ENCODE results near the gene NMUR2.

DNA sequence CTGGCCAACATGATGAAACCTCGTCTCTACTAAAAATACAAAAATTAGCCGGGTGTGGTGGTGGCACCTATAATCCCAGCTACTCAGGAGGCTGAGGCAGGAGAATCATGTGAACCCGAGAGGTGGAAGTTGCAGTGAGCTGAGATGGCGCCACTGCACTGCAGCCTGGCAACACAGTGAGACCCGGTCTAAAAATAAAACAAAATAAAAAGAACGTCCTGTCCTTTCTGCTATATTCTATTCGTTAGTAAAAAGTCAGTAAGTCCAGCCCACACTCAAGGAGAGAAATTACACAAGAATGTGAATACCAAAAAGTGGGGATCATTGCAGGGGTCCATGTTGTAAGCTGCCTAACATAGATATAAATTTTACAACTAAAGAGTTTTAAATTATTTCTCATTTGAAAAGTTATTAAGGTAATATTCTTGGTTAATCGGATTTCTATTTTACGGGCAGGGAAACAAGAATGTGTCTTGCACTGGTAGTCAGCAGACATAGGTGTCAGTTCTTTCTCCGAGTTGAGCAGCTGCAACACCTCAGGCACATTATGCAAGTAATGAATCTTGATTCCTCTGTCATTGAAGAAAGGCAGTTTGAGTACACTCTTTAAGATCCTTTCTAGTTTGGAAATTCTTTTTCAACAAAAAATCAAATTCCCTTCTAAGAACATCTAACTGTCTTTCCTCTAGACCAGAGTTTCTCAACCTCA lies 24.5 kb downstream of the NMUR2 start:
- TF ChIP-seq, protein P1, sequence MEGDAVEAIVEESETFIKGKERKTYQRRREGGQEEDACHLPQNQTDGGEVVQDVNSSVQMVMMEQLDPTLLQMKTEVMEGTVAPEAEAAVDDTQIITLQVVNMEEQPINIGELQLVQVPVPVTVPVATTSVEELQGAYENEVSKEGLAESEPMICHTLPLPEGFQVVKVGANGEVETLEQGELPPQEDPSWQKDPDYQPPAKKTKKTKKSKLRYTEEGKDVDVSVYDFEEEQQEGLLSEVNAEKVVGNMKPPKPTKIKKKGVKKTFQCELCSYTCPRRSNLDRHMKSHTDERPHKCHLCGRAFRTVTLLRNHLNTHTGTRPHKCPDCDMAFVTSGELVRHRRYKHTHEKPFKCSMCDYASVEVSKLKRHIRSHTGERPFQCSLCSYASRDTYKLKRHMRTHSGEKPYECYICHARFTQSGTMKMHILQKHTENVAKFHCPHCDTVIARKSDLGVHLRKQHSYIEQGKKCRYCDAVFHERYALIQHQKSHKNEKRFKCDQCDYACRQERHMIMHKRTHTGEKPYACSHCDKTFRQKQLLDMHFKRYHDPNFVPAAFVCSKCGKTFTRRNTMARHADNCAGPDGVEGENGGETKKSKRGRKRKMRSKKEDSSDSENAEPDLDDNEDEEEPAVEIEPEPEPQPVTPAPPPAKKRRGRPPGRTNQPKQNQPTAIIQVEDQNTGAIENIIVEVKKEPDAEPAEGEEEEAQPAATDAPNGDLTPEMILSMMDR (conservative IDR thresholded peaks at IDR 0.05), result no peak
- no peak for TF ChIP-seq EZH2 (IDR thresholded peaks at IDR 0.05; ENCODE audit: low read depth)
